Stimulated activated CD4-positive, alpha-beta T cell treated with anti-CD3 and anti-CD28 coated beads, Interleukin-2, amount 100 ng/mL, for 24 hours (primary cell): ENCODE data around the gene GPR65.

Source experiments
- DNase-seq, 2 donors: peaks; one replicate each; pipeline ENCODE4 v3.0.0-alpha.2; 2020

Gene GPR65

GRCh38 chr14:88043529-88044443 is 38.9 kb downstream of the GPR65 start:
- DNase-seq, result no peak

DNA sequence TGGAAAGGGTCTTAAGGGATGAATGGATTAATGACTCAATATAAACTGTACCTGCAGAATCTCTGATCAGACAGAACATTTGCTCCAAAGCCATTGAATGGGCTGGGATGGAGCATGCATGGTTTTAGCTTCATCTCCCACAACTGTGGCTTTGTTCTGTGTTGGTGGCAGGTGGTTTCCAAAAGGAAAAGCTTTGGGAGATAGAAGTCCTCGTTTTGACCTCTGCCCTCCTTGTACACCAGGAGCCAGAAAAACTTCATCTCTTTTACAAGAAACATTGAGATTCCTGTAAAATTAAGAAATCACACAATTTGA is 39.5 kb downstream of the GPR65 start:
- no peak for DNase-seq

GRCh38 chr14:88044776-88045446 is 40.0 kb downstream of the GPR65 start:
- DNase-seq, result no peak

GRCh38 chr14:88045705-88046104 is 40.8 kb downstream of the GPR65 start:
- DNase-seq, result no peak

DNA sequence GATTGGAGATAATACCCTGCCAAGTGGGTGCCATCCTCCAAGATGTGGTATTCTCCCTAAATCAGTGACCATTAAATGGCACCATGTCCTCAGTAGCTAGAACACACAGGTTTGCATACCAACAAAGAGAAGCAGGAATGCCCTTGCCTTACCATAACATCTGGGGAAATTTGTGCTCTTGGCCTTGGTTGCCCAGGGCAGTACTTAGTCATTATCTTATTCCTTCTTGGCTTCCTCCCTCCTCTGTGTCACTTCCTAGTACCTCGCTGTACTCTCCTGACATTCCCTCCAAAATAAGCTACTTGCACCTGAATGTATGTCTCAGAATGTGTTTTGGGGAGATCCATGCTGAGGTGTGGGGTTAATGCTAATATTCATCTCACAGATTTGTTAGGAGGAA is 43.4 kb downstream of the GPR65 start:
- DNase-seq, result no peak

GRCh38 chr14:88049266-88049665 is 44.3 kb downstream of the GPR65 start:
- DNase-seq, result no peak

GRCh38 chr14:88049936-88050335 is 45.0 kb downstream of the GPR65 start:
- no peak for DNase-seq

DNA sequence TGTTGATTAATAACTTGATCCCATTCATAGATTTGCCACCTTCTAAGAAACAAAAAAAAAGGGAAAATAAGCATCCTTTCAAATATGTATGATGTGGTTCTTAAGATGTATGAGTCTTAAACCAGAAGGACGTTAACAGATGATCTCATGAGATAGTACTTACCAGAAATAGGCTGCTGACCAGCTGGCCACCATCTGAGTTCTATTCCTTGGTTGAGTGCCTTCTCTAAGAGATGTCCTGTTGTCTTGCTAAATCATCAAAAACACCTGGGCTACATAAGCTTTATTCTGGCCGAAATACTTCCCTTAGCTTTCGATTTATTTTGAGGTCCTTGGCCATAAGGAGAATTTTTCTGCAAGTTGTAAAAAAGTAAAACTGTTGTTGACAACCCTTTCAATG is 55.6 kb downstream of the GPR65 start:
- DNase-seq, result no peak

DNA sequence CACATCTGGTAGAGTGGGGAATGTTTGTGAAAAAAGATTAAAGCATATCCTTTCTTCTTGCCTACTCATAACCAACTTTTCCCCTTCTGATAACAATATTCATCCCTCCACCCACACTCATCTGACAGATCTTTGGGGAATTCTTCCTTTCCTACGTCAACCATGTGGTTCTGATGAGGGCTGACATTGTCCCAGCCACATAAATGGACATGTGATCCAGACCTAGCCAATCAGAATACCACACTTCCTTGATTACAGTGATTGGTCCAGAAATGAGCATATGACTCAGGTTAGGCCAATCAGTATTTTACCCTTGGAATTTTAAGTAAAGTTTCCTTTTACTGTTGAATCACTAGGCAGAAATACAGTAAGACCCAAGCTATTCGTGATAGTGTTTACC is 58.9 kb downstream of the GPR65 start:
- DNase-seq, result no peak
